DMS79 treated with DMSO at 0.1 percent for 48 hours (cell line): Measurements from ENCODE around the gene ZPBP2.

Experiments used
- DNase-seq: peaks from one replicate; lab custom pipeline; 2025; lab: John Stamatoyannopoulos, UW

Gene ZPBP2

GRCh38 chr17:39913989-39914388 is 46.0 kb downstream of the ZPBP2 start:
- no peak for DNase-seq

- peak; percentile 84 for DNase-seq
Observed at GRCh38 chr17:39915559-39915958, 47.6 kb downstream of the ZPBP2 start.

DNA sequence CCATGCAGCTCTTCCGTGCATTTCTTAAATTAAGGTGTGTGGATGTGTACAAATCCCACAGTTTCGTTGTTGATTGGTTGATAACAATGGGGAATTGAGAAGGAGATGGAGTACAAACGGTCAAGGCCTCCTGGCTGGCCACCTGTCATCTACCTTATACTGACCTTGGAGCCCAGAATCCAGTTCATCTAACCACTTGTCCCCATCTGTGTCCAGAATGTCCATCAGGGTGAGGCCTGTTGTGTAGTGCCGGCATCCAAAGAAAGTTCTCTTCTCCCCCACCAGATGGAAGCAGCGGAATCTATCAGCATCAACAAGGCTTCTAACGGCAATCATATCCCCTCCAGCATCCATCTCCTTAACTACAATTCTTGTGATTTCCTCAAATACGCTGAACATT is 48.9 kb downstream of the ZPBP2 start:
- DNase-seq, result no peak

DNA sequence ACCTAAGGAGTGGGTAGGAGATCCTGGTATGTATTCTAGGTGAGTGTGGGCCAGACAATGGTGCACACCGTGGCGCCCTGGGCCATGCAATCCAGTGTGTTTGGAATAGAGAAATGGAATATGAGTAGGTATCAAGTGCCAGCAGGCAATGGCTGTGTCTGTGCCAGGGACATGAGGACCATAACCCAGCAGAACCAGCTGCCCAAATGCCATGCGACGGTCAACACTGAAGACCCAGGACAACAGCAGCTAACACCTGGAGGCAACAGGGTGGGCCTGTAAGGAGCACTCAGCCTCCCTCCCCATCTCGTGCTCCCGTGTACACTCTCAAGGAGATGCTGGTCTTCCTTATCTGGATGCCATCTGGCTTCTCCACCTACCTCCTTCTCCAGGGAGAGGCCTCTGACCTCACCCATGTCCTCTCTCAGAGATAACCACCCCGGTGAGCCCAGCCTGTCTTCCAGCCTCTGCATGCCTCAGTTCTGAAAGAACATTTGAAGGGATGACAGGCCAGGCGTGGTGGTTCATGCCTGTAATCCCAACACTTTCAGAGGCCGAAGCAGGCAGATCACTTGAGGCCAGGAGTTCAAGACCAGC is 51.2 kb downstream of the ZPBP2 start:
- DNase-seq, result no peak

GRCh38 chr17:39920218-39921210 is 52.5 kb downstream of the ZPBP2 start:
- DNase-seq, result no peak

GRCh38 chr17:39921323-39921722 is 53.3 kb downstream of the ZPBP2 start:
- DNase-seq, result no peak

- DNase-seq, result no peak
Observed at GRCh38 chr17:39922006-39922405, 54.0 kb downstream of the ZPBP2 start.

- no peak for DNase-seq
Observed at GRCh38 chr17:39923230-39923629, 55.2 kb downstream of the ZPBP2 start.

- DNase-seq, result no peak
Observed at GRCh38 chr17:39923836-39924690, 56.1 kb downstream of the ZPBP2 start.

GRCh38 chr17:39924691-39925055 is 56.7 kb downstream of the ZPBP2 start:
- no peak for DNase-seq

DNA sequence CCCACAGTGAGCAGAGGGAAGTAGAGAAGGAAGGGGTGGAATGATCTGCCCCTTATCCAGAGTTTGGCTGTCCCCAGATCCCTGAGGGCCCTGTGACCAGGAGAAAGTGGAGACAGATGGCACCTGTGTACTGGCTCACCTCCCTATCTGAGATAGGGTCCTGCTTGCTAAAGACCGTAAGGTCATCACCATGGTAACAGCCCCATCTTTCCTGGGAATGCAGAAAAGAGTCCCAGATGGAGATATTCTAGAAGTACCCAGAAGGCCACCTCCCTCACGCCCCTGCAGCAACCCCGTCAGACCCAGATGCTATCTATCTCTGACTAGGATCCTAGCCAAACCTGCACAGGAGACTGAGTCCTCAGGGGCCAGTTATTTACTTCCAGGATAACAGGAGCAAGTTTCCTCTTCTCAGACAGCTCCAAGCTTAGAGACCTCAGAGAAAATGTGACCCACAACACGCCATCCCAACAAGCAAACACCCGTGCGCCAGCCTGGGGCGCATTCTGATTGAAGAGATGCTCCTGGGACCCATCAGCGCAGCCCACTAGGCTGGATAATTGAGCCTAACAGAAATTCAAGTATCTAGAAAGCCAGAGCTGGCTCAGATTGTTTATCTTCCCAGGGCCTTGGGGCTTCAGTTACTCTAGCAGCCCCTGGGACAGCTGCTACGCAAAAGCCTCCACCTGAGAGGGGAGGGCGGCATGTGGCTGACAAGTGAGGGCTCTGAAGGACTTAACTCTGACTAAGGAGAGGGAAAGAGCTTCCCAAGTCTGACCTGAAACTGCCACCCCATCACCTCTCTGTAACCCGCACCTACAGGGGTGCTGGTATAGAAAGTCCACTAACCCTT is 57.5 kb downstream of the ZPBP2 start:
- no peak for DNase-seq

- no peak for DNase-seq
Observed at GRCh38 chr17:39926135-39926587, 58.2 kb downstream of the ZPBP2 start.

DNA sequence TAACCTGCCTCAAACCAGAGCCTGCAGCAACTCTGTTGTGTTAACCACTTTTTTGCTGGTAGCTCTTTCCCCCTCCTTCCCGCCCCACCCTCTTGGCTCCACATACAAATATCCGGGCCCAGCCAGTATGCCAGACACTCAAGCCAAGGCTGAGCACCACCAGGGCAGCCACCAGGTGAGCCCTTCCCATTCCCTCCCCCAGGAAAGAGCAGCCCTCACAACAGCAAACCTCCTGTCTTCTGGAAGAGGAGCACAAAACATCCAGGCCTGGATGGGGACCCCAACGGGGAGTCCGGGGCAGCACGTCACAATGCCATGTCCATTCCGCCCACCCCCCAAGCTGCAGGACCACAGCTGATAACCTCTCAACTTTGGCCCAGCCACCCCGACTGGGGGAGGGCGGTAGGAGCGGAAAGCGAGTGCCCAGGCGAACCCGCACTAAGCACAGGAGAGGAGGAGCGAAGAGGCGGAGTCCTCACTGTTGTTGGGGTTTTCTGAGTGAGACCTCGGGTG is 58.6 kb downstream of the ZPBP2 start:
- DNase-seq, result peak; percentile 26
